HG02642 (cell line): ENCODE data around the gene INSC.

Experiments used
- ATAC-seq: cut with Tn5 transposase; IDR thresholded peaks from one replicate; pipeline ENCODE4 v1.9.1; 2021; ENCODE audit warnings: mild to moderate bottlenecking; ENCODE audit not compliant: unreplicated experiment, poor library complexity

INSC gene

DNA sequence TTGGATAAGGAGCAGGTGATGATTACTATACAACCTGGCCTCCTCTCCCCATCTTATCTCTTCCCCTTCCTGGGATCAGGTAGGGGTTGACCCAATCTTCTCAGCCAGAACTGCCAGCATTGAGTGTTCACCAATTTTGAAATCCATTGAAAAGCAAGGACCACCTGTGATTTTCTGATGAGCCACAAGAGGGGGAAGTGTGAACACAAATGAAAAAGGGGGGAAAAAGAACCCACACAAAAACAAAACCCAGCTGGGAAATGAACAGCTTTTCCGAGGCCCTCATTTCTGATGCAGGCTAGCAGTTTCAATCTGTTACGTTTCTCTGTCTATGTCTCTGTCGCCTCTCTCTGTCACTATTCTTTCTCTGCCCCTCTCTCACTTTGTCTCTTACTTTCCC, 161.9 kb downstream of the INSC start:
- ATAC-seq, result no peak

DNA sequence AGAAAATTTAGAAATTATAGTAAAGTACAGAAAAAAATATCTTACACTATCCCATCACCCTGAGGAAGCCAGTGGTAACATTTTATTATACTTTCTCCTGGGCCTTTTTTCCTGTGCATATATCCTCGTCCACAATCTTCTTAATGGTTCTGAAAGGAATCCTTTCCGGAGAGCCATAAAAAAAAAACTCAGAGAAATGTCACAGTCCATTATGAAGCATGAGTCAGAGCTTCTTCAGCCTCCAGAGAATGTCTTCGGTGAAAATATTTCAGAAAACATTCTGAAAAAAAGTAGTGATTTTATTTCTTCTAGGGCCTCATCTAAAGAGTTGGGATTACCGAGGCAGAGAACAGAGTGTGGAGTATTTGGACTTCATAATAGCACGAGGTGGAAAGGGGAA, 163.4 kb downstream of the INSC start:
- no peak for ATAC-seq

DNA sequence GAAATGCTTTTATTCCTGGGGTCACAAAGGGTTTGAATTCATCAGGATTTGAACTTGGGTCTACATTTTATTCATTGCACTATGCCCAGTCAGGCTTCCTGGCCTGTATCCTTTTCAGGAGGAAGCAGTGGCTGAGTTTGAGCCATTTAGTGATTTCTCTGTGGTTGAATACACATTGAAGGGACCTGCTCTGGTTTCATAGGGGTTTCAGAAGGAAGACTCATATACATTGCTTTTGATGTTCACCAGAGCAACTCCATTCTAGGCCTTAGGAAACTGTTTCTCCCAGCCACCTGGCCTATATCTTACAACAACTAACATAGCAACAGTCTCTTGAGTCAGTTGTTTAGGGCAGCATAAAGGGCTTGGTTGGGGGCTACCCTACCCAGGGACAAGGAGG, 165.7 kb downstream of the INSC start:
- ATAC-seq, result no peak

DNA sequence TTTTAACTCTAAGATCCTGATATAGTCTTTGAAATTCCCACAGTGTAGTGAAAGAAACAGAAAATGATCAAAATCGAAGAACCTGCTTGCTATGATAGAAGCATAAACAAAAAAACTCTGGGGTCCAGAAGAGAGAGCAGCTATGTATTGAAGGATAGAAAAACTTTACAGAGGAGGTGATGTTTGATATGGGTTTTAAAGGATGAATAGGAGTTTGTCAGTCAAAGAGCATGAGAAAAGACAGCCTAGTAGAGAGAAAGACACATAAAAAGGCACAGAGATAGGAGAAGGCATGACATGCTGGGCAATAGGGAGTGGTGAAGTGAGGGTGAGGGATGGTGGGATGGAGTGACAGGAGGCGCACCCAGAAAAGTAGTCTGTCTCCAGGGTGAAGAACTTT, 168.0 kb downstream of the INSC start:
- no peak for ATAC-seq

DNA sequence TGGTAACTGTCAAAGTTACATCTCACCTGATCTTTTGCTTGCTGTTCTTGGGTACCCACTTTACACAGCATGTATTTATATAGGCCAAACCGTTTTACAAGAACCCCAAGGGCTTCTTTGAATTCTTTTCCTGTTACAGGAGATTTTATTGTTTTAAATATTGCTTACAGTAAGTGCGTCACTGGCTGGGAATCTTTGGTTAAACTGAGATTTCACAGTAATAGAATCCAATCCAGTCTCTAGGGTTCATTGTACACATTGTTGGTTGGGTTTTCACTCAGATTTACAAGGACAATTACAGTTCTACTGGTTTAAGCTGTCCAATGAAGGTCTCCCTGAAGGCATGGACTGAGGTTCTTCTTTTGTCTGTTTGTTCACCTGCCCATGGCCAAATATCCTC, 171.7 kb downstream of the INSC start:
- no peak for ATAC-seq

DNA sequence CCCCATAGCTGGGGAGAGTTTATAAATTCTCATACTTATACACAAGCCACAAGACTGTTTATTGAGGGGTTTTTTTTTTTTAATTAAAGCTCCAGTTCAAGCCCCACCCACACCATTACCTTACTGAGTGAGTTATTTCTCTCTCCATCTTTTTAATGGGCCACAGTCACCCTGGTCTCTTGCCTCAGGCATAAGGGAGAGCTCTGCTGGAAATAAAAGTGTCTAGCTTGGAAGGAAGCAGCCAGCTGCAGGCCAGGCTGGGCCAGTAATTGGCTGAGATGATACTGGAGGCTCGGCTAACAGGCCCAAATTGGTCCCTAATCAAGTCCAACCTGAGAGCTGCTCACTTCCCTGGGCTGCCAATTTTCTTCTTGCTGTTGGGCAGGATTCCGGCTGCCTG, 174.1 kb downstream of the INSC start:
- ATAC-seq, result no peak

DNA sequence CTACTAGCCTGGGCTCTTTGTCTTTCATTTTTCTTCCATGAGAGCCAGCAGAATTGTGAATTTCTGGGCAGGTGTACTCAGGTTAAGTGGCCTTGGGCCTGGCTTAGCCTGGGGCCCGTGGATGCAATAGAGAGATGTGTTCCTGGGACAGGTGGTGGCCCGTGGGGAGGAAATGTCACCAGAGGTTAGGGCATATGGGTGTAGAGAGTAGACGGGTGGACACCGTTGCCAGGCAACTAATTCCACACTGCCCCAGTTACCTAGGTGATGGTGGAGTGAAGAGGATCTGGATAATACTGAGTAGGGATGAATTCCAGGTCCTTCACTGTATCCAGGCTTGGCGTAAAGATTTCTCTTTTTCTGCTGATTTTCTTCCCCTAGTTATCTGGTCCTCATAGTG, 175.0 kb downstream of the INSC start:
- ATAC-seq, result no peak

DNA sequence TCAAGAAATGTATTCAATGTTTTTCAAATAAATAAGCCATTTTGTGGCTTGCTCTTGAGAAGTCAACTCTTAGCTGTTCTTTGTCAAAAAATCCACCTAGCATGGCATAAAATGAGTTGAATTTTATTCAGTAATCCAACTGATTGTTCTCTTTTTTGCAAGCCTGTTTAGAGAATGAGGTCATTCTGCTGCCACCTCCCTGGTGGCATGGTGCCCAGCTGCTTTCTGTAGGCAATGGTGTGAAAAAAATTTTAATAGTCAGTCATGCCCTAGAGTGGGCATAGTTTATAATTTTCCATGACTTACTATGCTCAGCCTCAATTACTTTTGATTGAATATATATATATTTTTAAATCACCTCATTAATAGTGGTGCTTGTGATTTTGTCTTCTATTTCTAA, 177.2 kb downstream of the INSC start:
- no peak for ATAC-seq

DNA sequence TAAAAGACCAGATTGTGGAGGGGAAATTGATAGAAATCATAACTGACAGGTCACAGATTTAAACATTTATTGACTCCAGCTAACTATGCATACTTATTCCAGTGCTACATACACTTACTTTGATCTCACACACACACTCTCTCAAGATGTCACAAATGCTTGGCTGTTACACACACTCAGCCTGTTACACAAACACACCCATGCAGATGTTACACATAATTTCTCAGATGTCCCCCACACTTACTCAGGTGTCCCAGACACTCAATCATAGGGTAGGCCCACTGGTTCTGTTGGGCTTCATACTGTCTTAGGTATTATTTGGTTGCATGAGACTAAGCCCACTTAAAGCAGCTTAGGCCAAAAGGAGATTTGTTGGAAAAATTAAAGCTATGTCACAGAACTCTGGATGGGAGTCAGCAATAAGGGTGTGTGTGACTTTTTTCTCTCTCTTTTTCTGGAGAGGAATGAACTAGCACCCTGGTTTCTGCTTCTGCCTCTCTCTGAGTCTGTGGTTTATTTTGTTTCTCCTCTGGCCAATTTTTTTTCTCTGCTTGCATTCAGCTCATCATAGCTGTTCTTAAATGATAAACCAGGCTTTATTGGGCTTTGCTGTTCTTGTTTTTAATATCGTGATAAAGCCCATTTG, 179.4 kb downstream of the INSC start:
- no peak for ATAC-seq

DNA sequence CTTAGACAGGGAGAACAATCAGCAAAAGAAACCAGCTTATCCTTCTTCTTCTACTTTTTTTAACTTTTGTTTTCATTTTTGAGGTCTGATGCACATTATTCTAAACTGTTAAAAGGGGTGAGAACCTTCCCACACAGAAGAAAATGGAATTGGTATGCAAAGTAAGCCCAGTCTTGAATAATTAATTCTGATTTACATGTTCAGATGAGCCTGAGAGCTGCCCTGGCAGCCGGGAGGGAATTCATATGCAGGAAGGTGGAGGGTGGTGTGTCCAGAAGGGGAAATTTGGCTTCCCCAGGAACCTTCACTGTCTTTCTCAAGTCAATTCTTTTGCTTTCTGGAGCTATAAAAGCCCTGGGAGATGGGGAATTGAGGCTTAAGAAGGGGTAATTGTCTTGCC, 181.0 kb downstream of the INSC start:
- ATAC-seq, result no peak
